GM19372 (cell line): ENCODE measurements around the gene SMARCA2.

Experiments
- ATAC-seq: cut with Tn5 transposase; IDR thresholded peaks from one replicate; pipeline ENCODE4 v1.9.1; 2021; ENCODE audit warnings: mild to moderate bottlenecking, low read depth, moderate library complexity; ENCODE audit not compliant: unreplicated experiment

Gene SMARCA2

DNA sequence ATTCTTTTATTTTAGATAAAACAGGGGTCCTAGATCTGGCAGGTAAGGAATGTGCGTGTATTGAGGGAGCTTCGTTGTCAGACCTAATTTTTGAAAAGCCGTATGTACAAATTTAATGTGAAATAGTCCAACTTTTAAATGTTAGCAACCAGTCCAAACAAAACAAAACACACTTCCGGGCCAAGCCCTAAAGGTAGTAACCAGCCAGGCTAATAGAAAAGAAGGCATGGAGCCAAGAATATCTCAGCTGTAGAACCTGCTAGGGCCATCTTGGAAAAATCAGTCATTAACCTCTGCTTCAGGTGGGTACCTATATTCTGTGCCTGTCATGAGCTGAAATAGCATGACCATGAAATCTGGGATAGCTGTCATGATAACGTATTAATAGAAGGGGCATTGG is 71.0 kb downstream of the SMARCA2 start:
- ATAC-seq = no peak

DNA sequence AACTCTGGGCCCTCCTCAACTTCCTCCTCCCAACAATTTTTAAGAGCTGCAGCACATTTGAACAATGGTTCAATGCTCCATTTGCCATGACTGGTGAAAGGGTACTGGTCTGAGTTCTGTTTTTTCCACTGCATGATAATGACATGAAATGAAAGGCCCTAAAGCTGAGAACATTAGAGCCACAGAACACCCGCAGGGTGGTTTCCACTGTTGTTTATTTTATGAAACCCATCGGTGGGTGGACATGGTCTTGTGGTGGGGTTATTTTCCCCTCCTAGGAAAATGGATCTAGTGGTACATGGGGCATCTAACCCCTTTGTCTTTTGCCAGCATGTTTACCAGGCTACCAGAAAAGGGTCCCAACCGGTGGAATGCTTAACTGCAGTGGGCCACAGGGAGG is 71.8 kb downstream of the SMARCA2 start:
- ATAC-seq = no peak

DNA sequence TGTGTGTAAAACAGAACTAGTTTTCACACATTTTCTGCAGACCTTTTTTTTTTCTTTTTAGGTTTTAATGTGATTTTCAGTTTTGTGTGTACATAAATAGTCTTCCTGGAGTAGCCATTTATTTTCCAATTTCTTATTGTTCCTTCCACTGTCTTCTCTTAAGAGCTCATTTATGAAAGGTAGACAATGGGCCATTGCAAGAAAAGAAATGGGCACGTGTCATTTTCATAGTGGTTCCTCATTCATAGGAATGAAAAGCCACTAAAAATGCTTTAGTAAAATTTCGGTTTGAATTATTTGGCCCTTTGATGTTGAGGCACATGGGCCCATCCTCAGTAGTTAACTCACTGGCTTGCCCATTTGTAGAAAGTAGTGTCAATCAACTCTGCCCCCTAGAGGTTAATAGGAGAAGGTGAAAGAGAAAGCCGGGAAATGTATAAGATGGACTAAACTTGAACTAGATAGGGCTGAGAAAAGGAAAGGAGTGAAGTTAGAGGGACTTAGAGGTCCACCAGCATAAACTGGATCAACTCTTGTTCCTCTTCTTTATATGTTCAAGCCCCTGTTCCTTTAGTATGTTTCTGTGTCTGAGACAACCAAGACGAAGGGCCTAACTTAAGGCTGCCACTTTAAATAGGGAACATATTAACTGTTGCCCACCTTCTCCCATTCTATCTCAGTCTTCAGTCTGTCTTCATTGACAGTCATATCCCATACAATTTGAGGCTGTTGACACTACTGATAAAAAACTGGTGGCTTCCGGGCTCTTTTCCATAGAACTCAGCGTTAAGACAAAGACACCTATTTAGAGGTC is 72.6 kb downstream of the SMARCA2 start:
- ATAC-seq = peak; percentile 77

DNA sequence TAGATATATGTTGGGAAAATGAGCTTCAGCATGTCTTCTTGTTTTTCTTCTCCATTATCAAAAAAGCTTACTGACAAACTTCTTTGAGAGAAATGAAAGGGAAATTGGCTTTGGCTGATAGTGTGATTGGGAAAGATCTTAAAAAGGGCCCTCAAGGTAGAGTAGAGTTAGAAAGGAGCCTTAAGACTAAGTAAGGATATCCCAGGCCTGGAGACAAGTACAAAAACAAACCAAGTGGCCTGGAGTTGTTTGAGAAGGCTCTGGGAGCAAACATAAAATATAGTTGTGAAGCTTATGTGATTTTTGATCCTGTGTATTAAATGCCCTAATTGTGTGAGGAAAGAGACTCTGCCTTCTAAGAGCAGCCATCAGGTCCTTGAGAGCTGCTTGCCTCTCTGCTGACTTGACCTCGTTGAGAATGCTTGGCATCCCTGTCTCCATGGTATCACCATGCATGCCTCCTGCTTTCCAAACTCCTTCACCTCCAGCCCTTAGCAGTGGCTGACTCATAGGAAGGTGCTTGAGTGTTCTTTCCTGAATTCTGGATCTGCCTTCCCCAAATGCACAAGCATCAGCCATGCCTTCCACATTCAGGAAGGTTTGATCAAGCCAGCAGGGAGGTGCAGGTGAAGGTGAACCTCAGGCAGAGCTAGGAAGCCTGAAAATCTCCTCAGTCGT is 78.9 kb downstream of the SMARCA2 start:
- ATAC-seq = no peak

DNA sequence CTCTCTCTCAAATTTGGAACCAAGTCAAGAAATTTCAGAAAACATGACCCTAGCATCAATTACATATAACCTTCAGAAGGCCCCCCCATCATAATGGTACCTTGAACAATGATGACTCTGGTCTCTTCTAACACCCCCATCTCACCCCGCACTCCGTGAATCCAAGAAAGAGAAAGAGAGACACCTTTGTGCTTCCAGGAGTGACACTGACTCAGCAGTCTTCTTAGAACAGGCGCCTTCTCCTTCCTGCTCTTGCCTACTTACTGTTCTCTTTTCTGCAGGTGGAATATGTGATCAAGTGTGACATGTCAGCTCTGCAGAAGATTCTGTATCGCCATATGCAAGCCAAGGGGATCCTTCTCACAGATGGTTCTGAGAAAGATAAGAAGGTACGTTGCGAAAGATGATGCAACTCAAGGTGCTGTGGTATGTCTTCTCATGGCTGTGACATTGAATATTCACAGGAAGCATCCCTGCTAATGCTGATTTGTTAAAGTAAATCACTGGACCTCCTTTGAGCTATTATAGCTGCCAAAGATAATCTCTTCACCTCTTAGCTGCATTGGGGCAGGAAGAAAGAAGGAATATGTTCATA is 81.3 kb downstream of the SMARCA2 start:
- no peak for ATAC-seq

DNA sequence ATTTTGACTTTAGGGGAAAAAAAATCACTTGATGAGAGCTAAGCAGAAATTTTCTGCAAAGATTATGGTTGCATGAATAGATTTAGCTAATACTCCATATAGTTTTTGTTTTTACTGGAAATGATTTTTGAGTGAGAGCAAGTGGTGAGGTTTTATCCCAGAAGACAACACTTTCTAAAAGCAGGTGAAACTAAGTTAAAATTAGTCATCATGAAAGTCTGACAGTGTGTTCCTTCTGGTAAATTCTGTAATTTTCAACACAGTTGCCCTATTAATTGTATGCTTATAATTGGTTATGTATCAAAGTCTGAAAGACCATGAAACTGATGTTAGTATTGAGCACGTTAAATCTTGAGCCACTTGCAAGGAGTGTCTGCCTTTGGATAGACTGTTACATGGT is 91.5 kb downstream of the SMARCA2 start:
- no peak for ATAC-seq

DNA sequence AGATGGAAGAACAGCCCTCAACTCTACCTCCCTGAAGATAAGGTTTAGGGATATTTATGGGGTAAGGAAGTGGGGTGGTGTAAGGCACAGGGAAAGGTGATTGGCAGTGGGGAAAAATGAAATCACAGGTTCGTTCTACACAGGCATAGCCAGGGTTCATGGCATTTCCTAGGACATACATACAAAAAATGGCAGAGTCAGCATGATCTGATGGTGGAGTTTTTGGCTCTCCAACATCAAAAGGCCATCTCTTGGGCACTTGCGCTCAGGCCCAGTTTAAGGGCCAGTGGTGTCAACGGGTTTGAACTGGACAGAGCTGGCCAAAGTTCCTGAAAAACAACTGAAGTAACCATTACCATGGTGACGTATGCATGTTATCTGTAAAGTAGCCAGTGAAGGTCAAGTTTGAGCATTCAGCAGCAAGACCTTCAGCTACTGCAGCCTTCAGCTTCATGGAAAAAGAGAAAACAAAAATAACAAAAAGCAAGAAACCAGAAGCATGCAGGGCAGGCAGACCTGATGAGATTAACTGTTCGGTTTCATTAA is 92.8 kb downstream of the SMARCA2 start:
- ATAC-seq = no peak

DNA sequence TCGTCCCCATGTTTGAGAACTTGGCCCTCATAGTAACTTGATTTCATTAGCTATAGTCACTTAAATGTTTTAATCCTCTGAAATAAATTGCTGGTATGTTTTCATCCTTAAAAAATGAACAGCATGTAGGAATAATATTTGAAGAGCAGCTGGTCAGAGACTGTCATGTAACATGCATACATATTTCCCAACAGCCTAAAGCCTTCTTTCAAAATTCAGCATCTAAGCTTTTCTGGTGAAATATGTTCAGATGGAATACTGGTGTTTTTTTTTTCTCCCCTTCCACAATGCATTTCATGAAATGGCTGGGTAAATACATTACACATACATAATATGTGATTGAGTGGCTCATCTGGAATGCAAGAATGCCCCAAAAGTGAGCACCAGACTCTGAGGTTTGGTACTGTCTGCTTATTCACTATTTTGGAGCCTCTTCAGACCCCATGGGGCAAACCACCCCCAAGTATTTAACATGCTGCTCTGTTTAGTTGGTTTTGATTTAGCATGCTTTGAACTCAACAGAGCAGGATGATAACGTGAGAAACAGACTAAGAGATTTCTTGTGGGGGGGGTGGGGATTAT is 94.0 kb downstream of the SMARCA2 start:
- ATAC-seq = no peak

DNA sequence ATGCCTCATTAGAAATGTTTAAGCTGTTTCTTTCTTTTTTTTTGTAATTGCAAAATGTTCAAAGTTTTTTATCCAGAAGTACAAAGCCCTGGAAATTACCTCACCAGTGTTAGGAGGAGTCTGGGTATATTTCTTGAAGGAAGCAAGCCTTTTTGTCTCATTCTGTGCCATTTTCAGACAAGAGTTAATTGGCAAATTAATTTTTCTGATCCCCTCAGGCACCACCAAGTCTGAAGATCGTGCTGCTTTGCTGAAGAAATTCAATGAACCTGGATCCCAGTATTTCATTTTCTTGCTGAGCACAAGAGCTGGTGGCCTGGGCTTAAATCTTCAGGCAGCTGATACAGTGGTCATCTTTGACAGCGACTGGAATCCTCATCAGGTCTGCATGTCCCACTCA is 94.9 kb downstream of the SMARCA2 start:
- ATAC-seq = no peak

DNA sequence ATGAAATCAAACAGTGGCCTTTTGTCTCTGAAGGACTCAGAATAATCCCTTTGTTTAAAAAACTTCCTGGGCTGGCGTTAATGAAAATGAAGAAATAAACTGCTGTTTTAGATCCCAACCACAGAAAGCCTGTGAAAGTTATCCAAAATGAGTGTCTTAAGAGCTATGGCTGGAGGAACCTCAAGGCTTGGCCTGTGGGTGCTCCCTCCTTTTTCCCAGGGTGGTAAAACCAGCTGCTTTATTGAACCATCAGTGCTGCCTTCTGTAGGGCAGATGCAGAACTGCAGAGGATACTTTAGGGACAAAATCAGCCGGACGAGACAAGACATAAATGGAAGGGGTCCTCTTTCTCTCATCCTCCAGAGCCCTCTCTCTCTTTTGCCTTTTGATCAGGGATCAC is 100.9 kb downstream of the SMARCA2 start:
- ATAC-seq = no peak

DNA sequence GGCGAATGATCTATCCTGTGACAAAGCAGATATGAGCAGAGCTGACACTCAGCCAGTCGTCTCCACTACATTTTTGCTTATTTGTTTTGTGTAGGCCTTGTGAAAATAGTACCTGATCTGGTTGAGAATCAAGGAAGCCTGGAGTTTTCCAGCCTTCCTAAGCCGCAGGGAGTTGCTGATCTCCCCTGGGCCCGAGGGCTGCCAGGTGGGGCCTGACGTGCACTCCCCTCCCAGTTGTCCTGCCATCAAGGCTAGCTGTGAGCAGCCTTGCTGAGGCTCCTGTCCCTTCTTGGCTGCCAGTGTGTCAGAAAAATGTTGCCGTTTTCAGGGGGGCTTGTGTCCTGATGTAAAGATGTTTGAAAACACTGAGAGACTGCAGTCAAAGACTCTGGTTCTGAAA is 102.4 kb downstream of the SMARCA2 start:
- no peak for ATAC-seq

DNA sequence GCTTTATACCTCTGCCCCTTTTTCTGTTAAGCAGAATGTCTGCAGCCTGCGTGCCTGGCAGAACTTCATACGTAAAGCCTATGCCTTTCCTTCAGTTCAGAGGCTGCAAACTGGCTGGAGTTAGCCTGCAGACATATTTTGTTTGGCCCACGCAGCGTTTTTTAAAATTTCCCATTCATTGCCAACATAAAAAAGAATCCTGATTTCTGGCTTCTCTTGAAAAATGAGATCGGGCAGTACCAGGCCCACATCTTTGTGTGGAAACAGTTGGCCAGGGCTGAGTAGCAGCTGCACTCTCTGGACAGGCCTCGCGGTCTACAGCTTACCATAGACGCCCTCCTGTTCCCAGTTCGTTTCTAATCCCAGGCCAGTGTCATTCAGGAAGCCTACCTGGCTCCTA is 104.4 kb downstream of the SMARCA2 start:
- ATAC-seq = no peak

DNA sequence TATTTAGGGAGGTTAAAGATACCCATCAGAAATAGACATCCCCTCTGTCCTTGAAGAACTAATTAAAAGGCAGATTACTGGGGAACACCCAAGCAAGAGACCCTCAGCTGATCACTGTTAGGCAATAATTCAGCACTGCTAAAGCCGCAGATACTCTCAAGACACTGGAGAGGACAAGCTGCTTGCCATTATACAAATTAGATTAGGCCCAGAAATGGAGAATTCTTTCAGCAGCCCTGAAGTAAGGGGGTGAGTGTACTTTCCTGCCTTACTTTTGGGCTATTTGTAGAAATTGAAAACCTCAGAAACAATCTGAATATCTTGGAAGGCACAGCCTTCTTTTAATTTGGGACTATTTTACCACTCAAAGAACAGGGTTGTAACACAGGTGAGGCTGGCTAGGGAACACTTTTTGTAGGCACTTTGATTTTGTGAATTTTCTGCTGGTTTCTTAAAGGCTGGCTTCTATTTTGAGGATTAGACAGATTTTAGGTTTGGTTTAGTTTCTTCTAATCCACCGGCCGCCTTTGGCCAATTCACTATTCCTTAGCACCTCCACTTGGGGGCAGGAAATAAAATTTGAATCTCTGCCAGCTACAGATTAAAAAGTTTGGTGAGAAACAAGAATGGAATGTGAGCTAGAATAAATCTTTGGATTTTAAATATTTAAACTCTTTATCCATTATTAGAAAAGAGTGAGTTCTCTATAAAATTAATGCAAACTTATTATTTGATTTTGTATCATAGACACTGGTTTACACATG is 106.0 kb downstream of the SMARCA2 start:
- ATAC-seq = no peak

DNA sequence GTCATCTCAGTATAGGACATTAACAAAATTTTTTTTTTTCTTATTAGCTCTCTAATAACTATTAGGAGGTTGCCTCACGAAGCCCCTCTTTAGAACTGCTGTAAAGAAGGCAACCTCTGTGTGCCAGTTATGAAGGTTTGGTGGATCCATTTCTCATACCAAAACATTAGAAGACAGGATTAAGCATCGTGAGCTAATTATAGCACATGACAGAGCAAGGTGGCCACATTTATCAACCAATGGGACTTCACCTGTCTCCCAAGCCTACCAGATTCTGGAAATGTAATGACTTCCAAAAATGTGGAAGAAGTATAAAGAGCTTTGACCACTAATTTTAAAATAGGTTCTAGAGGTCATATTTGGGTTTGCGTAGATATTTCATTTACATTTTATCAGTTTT is 107.2 kb downstream of the SMARCA2 start:
- ATAC-seq = no peak

DNA sequence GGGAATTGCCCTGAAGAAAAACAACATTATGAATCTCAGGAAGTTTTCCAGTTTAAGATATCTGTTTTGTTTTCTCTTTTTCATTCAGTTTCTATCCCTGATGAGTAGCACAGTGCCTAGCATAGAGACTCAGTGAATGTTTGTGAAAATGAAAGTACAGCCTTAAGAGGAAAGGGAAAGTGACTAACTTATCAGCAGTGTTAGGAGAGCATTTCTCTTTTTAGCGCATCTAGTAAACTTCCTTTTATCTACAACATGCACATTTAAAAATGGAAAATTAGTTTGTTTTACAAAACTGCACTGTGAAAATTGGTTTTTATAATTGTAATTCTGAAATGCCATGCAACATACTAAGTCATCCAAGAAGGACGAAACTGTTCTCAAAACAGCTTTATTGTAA is 110.8 kb downstream of the SMARCA2 start:
- ATAC-seq = peak; percentile 93

DNA sequence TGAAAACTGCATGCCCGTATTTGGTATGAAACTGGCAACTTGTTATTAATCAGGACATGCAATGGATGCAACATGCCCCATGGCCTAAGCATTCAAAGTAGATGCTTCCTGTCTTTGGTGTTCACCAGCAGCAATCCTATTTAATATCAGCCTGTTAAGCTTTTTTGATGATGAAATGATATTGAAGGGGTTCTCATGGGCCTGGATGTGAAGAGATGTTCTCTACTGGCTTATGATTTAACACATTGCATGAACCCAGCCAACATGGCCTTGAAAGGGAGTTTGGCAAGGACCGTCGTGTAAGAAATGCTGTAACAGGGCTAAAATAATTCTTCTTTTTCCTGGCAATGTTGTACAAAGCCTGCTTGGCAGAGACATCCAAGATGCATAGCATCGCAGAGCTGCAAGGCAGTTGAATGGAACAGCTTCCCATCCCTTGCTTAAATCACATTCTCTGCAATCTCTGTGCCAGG is 111.2 kb downstream of the SMARCA2 start:
- no peak for ATAC-seq

DNA sequence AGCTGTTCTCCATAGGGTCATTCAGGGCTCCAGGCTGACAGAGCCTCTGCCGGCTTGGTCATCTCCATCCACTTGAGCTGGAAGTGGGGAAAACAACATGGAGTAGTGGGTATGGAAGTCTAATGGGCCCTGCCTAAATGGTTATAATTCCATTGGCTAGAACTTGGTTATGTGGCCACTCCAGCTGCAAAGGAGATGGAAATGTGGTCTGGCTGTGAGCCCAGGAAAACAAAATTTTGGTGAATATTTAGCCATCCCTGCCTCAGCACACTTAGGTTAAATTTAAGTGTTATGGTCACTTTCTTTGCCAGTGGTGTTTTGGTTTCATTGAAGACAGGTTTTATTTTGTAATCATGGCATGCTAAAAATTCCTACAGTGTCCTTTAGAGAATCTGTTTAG is 112.3 kb downstream of the SMARCA2 start:
- ATAC-seq = no peak

DNA sequence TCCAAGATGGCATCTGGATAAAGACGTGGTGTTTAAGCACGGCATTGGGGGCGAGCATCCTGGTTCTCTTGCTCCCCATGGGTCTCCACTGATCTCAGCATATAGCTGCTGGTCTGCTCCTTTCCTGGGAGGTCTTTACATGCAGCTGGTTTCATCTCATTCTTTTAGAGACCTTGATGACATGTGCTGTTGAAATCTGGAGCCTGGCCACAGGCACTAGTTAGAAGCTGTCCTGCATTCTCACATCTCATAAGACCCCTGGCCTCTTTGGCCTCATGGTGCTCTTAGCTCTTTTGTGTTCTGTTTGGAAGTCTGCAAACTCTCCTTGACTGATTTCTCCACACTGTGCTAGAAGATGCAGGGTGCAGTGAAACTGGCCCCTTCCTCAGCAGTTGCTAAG is 113.0 kb downstream of the SMARCA2 start:
- no peak for ATAC-seq

DNA sequence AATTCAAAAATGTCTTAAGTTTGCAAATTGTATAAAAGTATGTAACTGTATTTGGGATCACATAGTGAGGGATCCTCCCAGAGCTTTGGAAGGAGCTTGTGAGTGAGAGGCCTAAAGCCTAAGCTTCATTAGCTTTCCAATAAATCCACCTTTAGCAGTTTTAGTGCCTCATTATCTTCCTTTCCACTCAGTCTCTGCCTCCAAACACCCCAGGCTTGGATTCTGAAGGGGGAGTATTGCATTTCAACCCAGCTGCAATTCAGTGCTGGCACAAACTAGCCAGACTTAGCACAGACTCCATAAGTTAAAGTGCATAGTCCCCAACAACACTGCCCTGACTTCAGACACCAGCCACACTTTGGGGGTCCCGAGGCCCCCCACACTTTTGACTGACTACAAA is 113.5 kb downstream of the SMARCA2 start:
- no peak for ATAC-seq

DNA sequence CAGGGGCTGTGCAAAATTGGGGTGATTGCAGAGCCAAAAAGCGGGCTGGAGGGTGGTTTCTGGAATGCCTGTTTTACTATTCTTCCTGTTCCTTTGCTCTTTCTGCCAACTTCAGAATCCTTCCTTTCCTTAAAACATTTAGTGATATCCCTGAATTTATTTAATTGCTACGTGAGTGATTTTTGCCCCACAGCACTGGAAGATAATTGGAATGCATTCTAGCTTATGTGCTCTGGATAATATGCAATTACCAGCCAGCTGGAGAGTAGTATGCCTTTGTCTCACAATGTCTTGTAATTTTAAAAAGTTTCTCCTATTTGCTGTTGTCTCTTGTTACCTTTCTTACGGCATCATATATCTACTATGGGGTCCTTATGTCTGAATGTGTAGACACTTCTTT is 115.8 kb downstream of the SMARCA2 start:
- ATAC-seq = no peak
